DND-41 (cell line): ENCODE data around the gene TAS1R2.

ENCODE experiments used
- CTCF ChIP-seq: IDR thresholded peaks from 2 replicates; pipeline ENCODE4 v1.5.1; 2012; ENCODE audit warnings: borderline replicate concordance, low read length, moderate library complexity, mild to moderate bottlenecking; ENCODE audit not compliant: poor library complexity, severe bottlenecking; ENCODE audit errors: extremely low read depth
- EZH2 ChIP-seq: IDR thresholded peaks from 3 replicates; pipeline ENCODE4 v1.6.1; 2012; ENCODE audit warnings: borderline replicate concordance, low read depth, mild to moderate bottlenecking, moderate library complexity, low read length, inconsistent platforms; ENCODE audit not compliant: severe bottlenecking

- TF ChIP-seq CTCF (no peak), EZH2 (no peak)
Measured at GRCh38 chr1:18803851-18804250, 55.6 kb downstream of the TAS1R2 start.
